ENCODE data around the gene DNER.
A peak's percentile ranks its signal among the peaks of the same experiment; 100 is the strongest.
"Not testable (repeated sequence)": the region's sequence is repeated elsewhere in the genome, so short reads cannot be mapped to it uniquely, and the experiment has no call there.

The DNER gene

GRCh38 chr2:229714080-229714735 is at the start of gene DNER:
Gene DNER, minus strand, starts transcription at chr2:229714555. Its CDS starts 132 bp downstream, at chr2:229714423.
- peak within 1 kb of the TSS; percentile 48 for H3K4me3 ChIP-seq (ENCODE audit: low read depth, low read length)
- in situ Hi-C loops (cut with HindIII; ENCODE audit: low sequenced_read_pairs), result no loop called here
- TF ChIP-seq CTCF (IDR thresholded peaks at IDR 0.05; ENCODE audit: low read depth, low read length, missing control alignments), result no peak
- DNase-seq (ENCODE audit: low read depth), result no peak

GRCh38 chr2:229761663-229762062 is 47.3 kb upstream of the DNER start:
- TF ChIP-seq CTCF (IDR thresholded peaks at IDR 0.05; ENCODE audit: low read depth, low read length, missing control alignments), result no peak
- H3K4me3 ChIP-seq (ENCODE audit: low read depth, low read length), result no peak overlapping the region
- no peak for DNase-seq (ENCODE audit: low read depth)
- in situ Hi-C loops (cut with HindIII; ENCODE audit: low sequenced_read_pairs), result no loop called here

- DNase-seq (ENCODE audit: low read depth); in situ Hi-C loops (cut with HindIII; ENCODE audit: low sequenced_read_pairs): not testable (repeated sequence)
Observed at GRCh38 chr2:229757462-229757861, 43.1 kb upstream of the DNER start.

GRCh38 chr2:229752970-229753729 is 38.8 kb upstream of the DNER start:
- in situ Hi-C loops (cut with HindIII; ENCODE audit: low sequenced_read_pairs), result no loop called here
- H3K4me3 ChIP-seq (ENCODE audit: low read depth, low read length), result no peak overlapping the region
- no peak for TF ChIP-seq CTCF (IDR thresholded peaks at IDR 0.05; ENCODE audit: low read depth, low read length, missing control alignments)
- DNase-seq (ENCODE audit: low read depth), result no peak

More at GRCh38 chr2:229757462-229757861, 43.1 kb upstream of the DNER start:
- not testable (repeated sequence) for H3K4me3 ChIP-seq (ENCODE audit: low read depth, low read length)

- no peak for TF ChIP-seq CTCF (IDR thresholded peaks at IDR 0.05; ENCODE audit: low read depth, low read length, missing control alignments)
Observed at GRCh38 chr2:229749779-229750178, 35.4 kb upstream of the DNER start.

GRCh38 chr2:229748950-229749349 is 34.6 kb upstream of the DNER start:
- no peak for TF ChIP-seq CTCF (IDR thresholded peaks at IDR 0.05; ENCODE audit: low read depth, low read length, missing control alignments)
- no peak overlapping the region for H3K4me3 ChIP-seq (ENCODE audit: low read depth, low read length)
- in situ Hi-C loops (cut with HindIII; ENCODE audit: low sequenced_read_pairs), result no loop called here
- DNase-seq (ENCODE audit: low read depth), result no peak

More at GRCh38 chr2:229749779-229750178, 35.4 kb upstream of the DNER start:
- H3K4me3 ChIP-seq (ENCODE audit: low read depth, low read length), result no peak overlapping the region
- DNase-seq (ENCODE audit: low read depth), result no peak
- in situ Hi-C loops (cut with HindIII; ENCODE audit: low sequenced_read_pairs), result no loop called here

GRCh38 chr2:229742691-229743090 is 28.3 kb upstream of the DNER start:
- H3K4me3 ChIP-seq (ENCODE audit: low read depth, low read length); in situ Hi-C loops (cut with HindIII; ENCODE audit: low sequenced_read_pairs); DNase-seq (ENCODE audit: low read depth): not testable (repeated sequence)

Measured in astrocyte of the cerebellum (primary cell).